Measurements from ENCODE around the gene ADAP2.
A peak's percentile ranks its signal among the peaks of the same experiment; 100 is the strongest.

ADAP2 gene

DNA sequence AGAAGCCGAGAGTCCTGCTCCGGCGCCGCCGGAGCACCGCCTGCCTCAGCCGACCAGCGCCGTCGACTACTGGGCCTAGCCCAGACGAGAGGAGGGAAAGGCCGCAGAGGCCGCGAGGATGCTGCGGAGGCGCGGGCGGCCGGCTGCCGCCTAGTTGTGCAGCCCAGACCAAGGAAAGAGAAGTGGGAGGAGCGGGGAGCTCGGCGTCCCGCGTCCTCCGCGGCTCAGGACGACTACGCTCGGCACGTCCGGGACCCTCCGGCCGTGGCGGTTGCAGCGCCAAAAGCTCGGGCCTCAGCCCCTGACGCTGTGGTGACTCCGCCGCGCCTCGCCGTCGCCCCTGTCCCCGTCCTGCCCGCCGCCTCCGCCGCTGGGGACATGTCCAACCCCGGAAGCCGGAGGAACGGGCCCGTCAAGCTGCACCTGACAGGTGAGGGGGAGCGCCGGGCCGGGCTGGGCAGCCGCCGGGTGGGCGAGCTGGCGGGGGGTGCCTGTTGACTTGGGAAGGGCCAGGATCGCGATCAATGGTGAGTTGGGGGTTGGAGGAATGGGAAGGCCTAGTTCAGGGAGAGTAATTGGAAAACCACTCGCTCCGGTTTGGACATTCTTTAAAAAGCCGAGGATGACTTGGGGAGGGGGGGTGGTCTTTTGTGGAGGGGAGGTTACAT is 86.8 kb downstream of the ADAP2 start:
- TF ChIP-seq, protein P1, sequence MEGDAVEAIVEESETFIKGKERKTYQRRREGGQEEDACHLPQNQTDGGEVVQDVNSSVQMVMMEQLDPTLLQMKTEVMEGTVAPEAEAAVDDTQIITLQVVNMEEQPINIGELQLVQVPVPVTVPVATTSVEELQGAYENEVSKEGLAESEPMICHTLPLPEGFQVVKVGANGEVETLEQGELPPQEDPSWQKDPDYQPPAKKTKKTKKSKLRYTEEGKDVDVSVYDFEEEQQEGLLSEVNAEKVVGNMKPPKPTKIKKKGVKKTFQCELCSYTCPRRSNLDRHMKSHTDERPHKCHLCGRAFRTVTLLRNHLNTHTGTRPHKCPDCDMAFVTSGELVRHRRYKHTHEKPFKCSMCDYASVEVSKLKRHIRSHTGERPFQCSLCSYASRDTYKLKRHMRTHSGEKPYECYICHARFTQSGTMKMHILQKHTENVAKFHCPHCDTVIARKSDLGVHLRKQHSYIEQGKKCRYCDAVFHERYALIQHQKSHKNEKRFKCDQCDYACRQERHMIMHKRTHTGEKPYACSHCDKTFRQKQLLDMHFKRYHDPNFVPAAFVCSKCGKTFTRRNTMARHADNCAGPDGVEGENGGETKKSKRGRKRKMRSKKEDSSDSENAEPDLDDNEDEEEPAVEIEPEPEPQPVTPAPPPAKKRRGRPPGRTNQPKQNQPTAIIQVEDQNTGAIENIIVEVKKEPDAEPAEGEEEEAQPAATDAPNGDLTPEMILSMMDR (conservative IDR thresholded peaks at IDR 0.05; ENCODE audit: low read length), result no peak
- H3K4me3 ChIP-seq (ENCODE audit: low read length), result peak overlapping the region; percentile 58
- DNase-seq (ENCODE audit: low read depth), result peak; percentile 56
